Limb (tissue), 2 donors: ENCODE results near the gene RFX8.
A peak's percentile ranks its signal among the peaks of the same experiment; 100 is the strongest.
"Not testable (repeated sequence)": the region's sequence is repeated elsewhere in the genome, so short reads cannot be mapped to it uniquely, and the experiment has no call there.

Source experiments
- DNase-seq, 2 donors: peaks; one replicate each; pipeline ENCODE4 v3.0.0-alpha.2; 2016; ENCODE audit errors: extremely low spot score in 2 of 2

Gene RFX8

DNA sequence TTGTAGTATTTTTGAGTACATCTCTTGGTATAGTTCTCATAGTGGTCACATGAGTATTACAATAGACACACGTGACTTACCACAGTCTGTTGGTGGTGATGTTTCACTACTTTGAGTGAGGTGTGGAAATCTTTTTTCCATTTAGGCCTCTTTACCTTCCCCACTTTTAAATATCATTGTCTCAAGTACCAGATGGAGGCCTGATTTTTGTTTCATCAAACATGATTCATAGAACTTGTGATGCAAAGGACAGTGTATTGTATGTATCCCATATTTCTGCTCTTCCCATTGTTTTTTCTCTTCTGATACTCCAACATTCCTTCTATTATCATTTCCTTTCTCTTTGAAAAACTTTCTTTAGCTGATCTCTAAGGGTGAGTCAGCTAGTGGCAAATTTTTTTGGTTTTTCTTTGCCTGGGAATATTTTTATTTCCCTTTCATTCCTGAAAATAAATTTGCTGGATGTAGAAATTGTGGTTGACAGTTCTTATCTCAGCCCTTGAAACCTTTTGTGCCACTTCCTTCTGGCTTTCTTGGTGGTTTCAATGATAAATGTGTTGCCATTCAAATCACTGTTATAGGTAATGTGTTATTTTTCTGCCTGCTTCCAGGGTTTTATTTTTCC is 32.8 kb downstream of the RFX8 start:
- no peak for DNase-seq

- no peak for DNase-seq
Measured at GRCh38 chr2:101440127-101440738, 34.7 kb downstream of the RFX8 start.

DNA sequence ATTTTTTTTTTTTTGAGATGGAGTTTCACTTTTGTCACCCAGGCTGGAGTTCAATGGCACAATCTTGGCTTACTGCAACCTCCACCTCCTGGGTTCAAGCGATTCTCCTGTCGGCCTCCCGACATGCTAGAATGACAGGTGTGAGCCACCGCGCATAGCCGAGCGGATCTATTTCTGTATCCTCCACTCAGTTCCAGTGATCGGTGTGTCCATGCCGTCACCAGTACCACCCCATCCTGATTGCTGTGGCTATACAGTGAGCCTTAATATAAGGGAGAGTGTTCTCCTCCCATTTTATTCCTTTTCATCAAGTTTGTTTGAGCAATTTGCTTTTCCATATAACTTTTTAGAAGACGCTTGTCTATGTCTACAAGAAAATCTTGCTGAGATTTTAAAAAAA is 35.2 kb downstream of the RFX8 start:
- DNase-seq: no peak

GRCh38 chr2:101438555-101438954 is 36.4 kb downstream of the RFX8 start:
- DNase-seq: not testable (repeated sequence)

DNA sequence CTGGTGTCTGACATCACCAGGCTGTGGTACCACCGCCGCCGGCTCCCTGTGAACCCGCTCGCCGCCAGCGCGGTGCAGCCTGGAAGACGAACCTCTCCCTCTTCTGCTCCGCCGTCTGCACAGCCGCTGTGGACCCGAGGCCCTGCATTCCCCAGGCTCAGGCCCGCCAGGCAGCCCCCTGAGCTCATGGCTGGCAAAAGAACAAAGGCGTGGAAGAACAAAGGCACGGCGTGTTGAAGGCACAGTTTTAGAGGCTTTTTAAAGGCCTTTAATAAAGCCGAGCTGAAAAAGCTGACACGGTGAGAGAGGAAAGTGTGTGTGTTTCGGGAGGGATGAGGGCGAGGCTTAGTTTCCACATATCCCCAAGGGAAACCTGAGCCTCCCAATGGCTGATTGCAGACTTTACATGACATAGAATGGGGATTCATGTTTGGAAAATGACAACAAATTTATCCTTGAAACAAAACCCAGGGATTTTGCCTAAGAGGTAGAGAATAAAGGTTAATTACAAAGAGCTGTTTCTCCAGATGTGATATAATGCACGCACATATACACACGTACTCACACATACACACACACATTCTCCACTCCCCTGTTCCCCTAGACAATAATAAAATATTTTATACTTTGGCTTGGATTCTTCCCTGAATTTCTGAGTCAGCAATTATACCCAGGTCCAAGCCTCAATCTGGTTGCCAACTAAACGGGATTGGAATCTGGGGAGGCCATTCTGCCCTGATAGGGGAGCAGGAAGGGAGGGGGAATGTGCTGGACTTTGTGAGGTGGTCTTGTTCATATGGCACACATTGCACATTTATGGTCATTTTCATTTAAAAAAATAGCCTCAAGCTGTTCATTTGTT is 39.7 kb downstream of the RFX8 start:
- DNase-seq: peak; percentile 50 to 83

DNA sequence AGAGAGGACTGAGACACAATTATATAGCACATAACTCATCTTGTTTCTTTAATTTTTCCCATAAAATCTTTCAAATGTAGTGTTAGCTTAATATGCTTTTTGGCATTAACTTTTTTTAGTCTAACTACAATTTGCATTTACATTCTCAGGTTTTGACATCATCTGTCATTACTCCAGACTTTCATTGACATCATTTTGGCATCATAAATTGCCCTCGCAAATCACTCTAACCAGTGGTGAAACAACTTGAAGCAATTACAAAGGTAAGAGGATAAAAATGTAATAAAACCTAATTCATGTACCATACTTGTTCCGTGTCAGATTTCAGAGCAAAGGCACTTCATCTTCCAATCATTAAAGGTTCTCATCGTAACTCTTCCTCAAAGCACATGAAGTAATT is 41.4 kb downstream of the RFX8 start:
- DNase-seq: no peak

DNA sequence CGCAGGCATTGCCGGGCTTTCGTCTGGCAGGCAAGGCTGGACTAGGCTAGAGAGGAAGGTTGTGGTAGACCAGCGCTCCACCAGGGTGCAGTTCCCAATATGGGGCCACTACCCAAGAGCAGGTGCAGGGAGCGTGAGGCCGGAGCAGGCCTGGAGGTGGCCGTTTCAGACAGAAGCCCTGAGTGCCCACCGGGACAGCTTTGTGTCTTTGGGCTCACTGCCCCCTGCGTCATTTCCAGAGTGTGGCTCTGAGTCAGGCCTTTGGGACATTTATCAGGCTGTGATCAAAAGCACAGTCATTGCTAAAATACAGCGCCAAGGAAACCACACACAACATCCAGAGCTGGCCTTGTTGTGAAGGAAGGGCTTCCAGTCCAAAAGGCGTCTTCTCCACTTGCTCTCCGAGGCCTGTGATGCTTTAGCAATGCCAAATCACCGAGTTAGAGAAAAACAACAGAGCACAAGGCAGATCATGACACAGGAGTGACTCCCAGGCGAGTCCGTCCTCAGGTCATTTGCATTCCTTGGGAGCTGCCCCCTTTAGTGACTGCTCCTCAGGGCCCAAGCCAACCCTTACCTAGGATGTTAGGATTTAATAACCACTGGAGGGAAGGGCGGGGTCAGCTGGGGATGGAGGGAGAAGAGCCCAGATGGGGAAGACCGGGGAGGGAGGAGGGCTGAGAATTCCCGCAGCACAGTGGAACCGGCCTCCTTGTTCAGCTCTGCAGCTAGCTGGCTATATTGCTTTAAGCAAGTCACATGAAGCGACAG is 42.3 kb downstream of the RFX8 start:
- DNase-seq: no peak

DNA sequence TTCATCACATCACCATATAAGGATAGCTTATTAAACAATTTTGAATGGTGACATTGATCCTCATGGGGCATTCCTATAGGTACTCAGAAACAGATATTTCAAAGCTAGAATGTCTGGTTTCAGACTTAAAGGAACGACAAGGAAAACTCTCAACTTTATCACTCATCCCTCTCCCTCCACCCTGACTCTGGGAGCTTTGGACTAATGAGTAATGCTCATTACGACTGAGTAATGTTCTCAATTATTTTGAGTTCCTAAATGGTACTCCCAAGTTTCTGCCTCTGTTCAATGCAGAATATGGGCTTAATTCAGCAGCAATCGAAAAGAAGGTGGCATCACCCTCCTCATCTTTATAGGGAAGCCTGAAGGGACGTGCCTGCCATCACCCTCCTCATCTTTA is 43.4 kb downstream of the RFX8 start:
- no peak for DNase-seq

DNA sequence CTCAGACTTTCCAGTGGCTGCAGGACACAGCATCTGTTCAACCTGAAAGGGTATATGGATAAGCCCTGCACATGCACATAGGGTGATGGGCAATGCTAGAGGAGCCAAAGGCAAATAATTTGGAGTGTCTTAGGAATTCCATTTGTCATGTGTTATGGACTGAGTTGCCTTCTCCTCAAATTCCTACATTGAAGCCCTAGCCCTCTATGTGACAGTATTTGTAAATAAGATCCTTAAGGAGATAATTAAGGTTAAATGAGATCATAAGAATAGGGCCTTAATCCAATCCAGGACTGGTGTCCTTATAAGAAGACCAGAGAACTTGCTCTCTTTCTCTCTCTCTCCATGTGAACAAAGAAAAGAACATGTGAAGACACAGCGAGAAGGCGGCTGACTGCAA is 44.8 kb downstream of the RFX8 start:
- no peak for DNase-seq

DNA sequence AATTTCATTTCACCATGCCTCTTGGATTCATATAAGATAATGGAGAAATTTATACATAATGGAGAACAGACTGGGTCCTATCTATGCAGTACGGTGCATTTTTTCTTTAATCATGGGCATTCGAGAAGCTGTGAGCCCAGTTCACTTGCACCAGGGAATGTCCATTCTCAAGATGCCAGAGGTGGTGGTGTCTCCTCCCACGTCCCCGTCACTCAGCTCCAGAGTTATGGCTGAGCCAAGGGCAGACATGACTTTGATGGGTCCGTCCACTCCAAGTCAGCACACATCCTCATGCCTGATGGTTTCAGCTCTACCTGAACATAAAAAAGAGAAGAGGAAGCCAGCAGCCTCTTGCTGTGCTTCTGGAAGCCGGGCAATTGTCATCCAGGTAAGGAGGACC is 45.5 kb downstream of the RFX8 start:
- DNase-seq: no peak

- no peak for DNase-seq
Measured at GRCh38 chr2:101428422-101429176, 46.3 kb downstream of the RFX8 start.

- DNase-seq: no peak
Measured at GRCh38 chr2:101427743-101428142, 47.2 kb downstream of the RFX8 start.

DNA sequence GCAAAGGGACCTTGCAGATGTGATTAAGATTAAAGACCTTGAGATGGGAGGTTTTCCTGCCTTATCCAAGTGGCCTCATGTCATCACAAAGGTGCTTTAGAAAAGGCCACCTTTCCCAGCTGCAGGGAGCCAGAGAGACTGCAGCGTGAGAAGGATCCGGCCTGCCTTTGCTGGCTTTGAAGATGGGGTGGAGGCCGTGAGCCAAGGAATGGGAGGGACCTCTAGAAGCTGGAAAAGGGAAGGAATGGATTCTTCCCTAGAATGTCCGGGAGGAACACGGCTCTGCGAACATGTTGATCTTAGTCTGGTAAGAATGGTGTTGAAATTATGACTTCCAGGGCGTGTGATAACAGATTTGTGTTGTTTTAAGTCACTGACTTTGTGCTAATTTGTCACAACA is 47.7 kb downstream of the RFX8 start:
- DNase-seq: no peak

- no peak for DNase-seq
Measured at GRCh38 chr2:101426822-101427221, 48.1 kb downstream of the RFX8 start.

DNA sequence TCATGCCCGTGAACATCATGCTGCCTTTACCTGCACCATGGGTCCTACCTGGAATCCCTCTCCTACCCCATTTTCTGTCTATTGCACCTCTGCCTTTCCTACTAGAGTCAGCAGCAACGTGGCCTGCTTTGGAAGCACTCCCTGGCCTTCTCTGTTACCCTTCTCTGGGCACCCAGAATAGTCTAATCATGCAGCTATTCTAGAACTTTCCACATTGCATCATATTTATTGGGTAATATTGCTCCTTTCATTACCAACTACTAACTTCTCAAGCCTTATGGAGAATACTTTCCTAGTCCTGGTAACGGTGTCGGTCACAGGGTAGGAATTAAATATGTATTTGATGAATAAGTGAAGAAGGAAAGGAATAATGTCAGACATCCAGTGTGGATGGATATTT is 54.3 kb downstream of the RFX8 start:
- no peak for DNase-seq

DNA sequence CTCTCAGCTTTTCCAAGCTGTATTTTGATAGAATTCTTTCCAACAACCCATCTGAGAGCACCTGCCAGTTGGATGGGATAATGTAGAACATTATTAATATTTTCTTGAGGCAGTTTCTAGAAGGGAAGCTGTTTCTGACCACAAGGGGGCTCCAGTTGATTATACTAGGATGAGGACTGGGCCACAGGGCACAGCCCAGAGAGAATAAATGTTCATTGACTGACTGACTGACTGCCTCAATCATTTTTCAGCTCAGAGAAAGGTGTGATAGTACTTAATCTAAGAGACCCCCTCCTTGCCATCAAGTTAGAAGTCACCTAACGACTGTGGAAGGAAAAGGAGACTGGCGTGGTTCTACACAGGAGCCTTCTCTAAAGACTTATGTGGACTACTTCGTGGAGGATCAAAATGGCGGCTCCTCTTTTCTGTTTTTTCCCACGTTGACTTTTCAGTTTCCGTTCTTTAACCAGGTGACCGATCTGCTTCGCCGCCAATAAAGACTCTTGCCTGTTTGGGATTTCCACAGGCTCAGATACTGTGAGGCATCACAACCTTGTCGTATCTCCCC is 55.7 kb downstream of the RFX8 start:
- DNase-seq: peak; percentile 48 to 79

GRCh38 chr2:101418460-101419095 is 56.3 kb downstream of the RFX8 start:
- peak in 1 of 2 donors; percentile 38 for DNase-seq

DNA sequence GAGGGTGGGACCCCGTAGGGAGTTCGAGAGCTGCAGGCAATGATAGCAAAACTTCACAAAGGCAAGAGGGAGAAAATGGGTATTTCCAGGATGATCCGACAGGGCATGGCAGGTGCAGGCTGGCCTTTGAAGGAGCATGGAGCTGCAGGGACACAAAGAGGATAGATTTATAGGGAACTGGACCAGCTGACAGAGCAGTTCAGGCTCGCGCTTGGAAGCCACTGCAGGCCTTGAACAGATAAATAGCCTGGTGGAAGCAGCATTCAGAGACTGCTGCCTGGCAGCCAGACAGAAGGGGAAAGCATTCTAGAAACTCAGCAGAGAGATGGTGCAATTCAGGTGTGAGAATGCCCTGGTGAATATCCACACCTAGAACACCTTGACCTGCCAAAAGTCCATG is 58.3 kb downstream of the RFX8 start:
- DNase-seq: no peak

DNA sequence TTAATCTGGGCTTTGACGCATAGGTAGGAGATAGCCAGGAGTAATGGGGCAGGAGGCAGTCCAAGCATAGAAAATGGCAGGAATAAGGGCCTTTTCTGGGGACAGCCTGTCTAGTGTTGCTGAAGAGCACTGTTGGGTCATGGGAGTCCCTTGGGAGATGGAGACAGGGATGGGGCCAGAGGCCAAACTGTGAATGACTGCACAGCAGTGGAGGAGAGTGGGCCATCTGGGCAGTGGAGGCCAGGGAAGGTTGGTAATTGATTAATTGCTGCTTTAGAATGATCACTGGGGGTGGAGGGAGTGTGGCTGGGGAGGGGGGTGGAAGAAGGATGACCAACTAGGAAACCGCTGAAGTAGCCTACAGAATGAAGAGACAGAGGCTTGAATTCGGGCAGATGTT is 59.0 kb downstream of the RFX8 start:
- no peak for DNase-seq

DNA sequence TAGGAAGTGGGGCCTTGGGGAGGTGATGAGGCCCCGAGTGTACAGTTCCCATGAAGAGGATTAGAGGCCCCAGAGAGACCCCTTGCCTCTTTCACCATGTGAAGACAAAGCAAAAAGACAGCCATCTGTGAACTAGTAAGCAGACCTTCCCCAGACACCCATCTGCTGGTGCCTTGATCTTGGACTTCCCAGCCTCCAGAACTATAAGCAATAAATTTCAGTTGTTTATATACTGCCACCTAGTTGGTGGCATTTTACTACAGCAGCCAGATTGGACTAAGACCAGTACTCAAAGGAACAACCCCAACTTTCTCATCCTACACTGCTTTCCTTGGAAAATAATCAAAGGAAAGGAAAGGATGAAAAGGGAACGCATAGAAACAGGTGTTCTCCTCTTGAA is 59.7 kb downstream of the RFX8 start:
- DNase-seq: no peak
